ENCODE results near the gene ALDH1L1. TPM values are rescaled to one million over a fixed set of nuclear protein-coding genes. Genes with fewer than 3 reads are reported as not detected.

Gene ALDH1L1
- total and polyA plus RNA-seq, 2 of the 8 experiments (the other 6 are each of a cell fraction or from before 2014, with no cell fraction given): 0.98 to 1.6 TPM

GRCh38 chr3:126154391-126155279 is 25.8 kb downstream of the ALDH1L1 start (continued):
- TF ChIP-seq ATF3 (IDR thresholded peaks at IDR 0.05; ENCODE audit: insufficient read depth, low read depth, low read length): no peak
- no peak for TF ChIP-seq SP2 (IDR thresholded peaks at IDR 0.05; ENCODE audit: low read length)
- TF ChIP-seq MAFK (IDR thresholded peaks at IDR 0.05; ENCODE audit: low read depth, low read length): no peak
- no peak for TF ChIP-seq TCF12 (IDR thresholded peaks at IDR 0.05; ENCODE audit: low read depth, low read length)
